ENCODE measurements around the gene ANKRD34A.
"Not testable (repeated sequence)": the region's sequence is repeated elsewhere in the genome, so short reads cannot be mapped to it uniquely, and the experiment has no call there.

The ANKRD34A gene

DNA sequence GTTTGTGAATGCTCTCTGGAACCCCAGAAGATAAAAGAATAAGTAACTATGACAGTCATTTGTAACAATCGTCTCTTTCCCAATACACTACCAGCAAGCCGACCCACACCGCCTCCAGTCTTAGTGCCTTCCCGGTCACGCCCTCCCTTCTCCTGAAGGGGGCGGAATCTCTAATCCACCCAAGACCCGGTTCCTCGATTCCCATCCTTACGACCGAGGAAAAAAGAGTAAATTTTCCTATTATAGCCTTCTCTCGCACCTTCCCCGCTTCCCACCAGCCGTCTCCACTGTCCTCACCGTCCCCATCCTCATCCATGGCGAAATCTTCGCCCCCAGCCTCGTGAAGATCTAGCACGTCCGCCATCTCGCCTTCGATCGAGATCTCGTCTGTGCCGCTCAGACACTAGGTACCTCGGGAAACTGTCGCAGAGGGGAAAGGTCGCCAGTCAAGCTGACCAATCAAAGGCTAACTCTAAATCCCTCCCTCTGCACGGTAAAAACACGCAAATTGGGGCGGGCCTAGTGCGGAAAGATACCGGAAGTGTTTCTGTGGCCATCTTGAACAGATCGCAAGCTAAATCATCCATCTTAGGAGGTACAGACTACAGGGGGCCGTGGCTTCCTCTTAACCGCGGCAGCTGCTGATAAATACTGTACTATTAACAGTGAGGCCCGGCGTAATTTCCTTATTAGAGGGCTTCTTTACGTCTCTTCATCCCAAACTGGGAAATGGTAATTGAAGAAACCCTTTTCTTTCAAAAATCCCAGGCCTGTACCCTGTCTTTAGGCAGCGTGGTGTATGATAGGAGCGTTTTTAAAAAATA is 37.1 kb downstream of the ANKRD34A start, which contains the start of gene RBM8A:
Gene RBM8A (minus strand): TSS at position 422 of the 824 bp plus-strand sequence. CDS start 58 bp downstream, at position 364.
- peak within 1 kb of the TSS; percentile 79 for H2AFZ ChIP-seq (ENCODE audit: low read depth, low read length)

GRCh38 chr1:145926686-145927062 is 37.7 kb downstream of the ANKRD34A start:
- H4K20me1 ChIP-seq (ENCODE audit: insufficient read depth, low read length): peaks cover 3% of the 10 kb centered on the region; the same call in 1 of the 2 replicates
- peak overlapping the region; percentile 91 for H3K4me2 ChIP-seq (ENCODE audit: insufficient read depth, low read length)
- no peak for DNase-seq
- peaks cover 25% of the 10 kb centered on the region for H3K79me2 ChIP-seq (ENCODE audit: insufficient read depth, low read length)
- H3K4me3 ChIP-seq (ENCODE audit: low read depth in 1 of 2, low read length in 2 of 2): peak overlapping the region; percentile 70 to 93
- peaks cover 24% of the 10 kb centered on the region for H3K36me3 ChIP-seq (ENCODE audit: insufficient read depth, low read length)
- peaks cover 25% of the 10 kb centered on the region for H3K4me1 ChIP-seq (ENCODE audit: insufficient read depth, low read length)
- H3K27me3 ChIP-seq (ENCODE audit: insufficient read depth, low read length, poor library complexity): no peaks in the 10 kb centered on the region
- H3K27ac ChIP-seq (ENCODE audit: low read length): peak overlapping the region; percentile 90
- H3K9me3 ChIP-seq (ENCODE audit: insufficient read depth, low read length, severe bottlenecking): no peaks in the 10 kb centered on the region
- peak; percentile 4 for ATAC-seq (ENCODE audit: insufficient read depth, low read depth)
- peak overlapping the region; percentile 97 for H3K9ac ChIP-seq (ENCODE audit: low read depth, low read length)
- TF ChIP-seq, protein P1, sequence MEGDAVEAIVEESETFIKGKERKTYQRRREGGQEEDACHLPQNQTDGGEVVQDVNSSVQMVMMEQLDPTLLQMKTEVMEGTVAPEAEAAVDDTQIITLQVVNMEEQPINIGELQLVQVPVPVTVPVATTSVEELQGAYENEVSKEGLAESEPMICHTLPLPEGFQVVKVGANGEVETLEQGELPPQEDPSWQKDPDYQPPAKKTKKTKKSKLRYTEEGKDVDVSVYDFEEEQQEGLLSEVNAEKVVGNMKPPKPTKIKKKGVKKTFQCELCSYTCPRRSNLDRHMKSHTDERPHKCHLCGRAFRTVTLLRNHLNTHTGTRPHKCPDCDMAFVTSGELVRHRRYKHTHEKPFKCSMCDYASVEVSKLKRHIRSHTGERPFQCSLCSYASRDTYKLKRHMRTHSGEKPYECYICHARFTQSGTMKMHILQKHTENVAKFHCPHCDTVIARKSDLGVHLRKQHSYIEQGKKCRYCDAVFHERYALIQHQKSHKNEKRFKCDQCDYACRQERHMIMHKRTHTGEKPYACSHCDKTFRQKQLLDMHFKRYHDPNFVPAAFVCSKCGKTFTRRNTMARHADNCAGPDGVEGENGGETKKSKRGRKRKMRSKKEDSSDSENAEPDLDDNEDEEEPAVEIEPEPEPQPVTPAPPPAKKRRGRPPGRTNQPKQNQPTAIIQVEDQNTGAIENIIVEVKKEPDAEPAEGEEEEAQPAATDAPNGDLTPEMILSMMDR (IDR thresholded peaks at IDR 0.05; ENCODE audit: borderline replicate concordance, extremely low read depth, low read length, poor library complexity, severe bottlenecking): no peak
- no peak for TF ChIP-seq EZH2 (IDR thresholded peaks at IDR 0.05; ENCODE audit: borderline replicate concordance, low read depth, low read length, severe bottlenecking)
- peak overlapping the region; percentile 79 for H2AFZ ChIP-seq (ENCODE audit: low read depth, low read length)

More for the DNA sequence above, 37.1 kb downstream of the ANKRD34A start, which contains the start of gene RBM8A:
- H3K9ac ChIP-seq (ENCODE audit: low read depth, low read length): peak within 1 kb of the TSS; percentile 97
- DNase-seq: peak; percentile 98
- H3K4me1 ChIP-seq (ENCODE audit: insufficient read depth, low read length): peaks cover 25% of the 10 kb centered on the region
- peaks cover 3% of the 10 kb centered on the region; the same call in 1 of the 2 replicates for H4K20me1 ChIP-seq (ENCODE audit: insufficient read depth, low read length)
- no peak for TF ChIP-seq EZH2 (IDR thresholded peaks at IDR 0.05; ENCODE audit: borderline replicate concordance, low read depth, low read length, severe bottlenecking)
- TF ChIP-seq, protein P1 (IDR thresholded peaks at IDR 0.05; ENCODE audit: borderline replicate concordance, extremely low read depth, low read length, poor library complexity, severe bottlenecking): peak; percentile 74
- H3K36me3 ChIP-seq (ENCODE audit: insufficient read depth, low read length): peaks cover 26% of the 10 kb centered on the region
- H3K79me2 ChIP-seq (ENCODE audit: insufficient read depth, low read length): peaks cover 25% of the 10 kb centered on the region
- H3K4me3 ChIP-seq (ENCODE audit: low read depth in 1 of 2, low read length in 2 of 2): peak within 1 kb of the TSS; percentile 70 to 93
- H3K4me2 ChIP-seq (ENCODE audit: insufficient read depth, low read length): peak within 1 kb of the TSS; percentile 91
- ATAC-seq (ENCODE audit: insufficient read depth, low read depth): peak; percentile 95
- no peaks in the 10 kb centered on the region for H3K27me3 ChIP-seq (ENCODE audit: insufficient read depth, low read length, poor library complexity)
- no peaks in the 10 kb centered on the region for H3K9me3 ChIP-seq (ENCODE audit: insufficient read depth, low read length, severe bottlenecking)
- H3K27ac ChIP-seq (ENCODE audit: low read length): peak within 1 kb of the TSS; percentile 99

GRCh38 chr1:145922266-145922665 is 42.1 kb downstream of the ANKRD34A start:
- H3K4me1 ChIP-seq (ENCODE audit: insufficient read depth, low read length): peaks cover 33% of the 10 kb centered on the region
- H3K9ac ChIP-seq (ENCODE audit: low read depth, low read length): no peak overlapping the region
- H4K20me1 ChIP-seq (ENCODE audit: insufficient read depth, low read length): peaks cover 3% of the 10 kb centered on the region; the same call in 1 of the 2 replicates
- H3K9me3 ChIP-seq (ENCODE audit: insufficient read depth, low read length, severe bottlenecking): no peaks in the 10 kb centered on the region
- no peaks in the 10 kb centered on the region for H3K27me3 ChIP-seq (ENCODE audit: insufficient read depth, low read length, poor library complexity)
- H2AFZ ChIP-seq (ENCODE audit: low read depth, low read length): no peak overlapping the region
- H3K79me2 ChIP-seq (ENCODE audit: insufficient read depth, low read length): peaks cover 28% of the 10 kb centered on the region
- H3K4me2 ChIP-seq (ENCODE audit: insufficient read depth, low read length): no peak overlapping the region
- H3K4me3 ChIP-seq (ENCODE audit: low read depth in 1 of 2, low read length in 2 of 2): no peak overlapping the region
- TF ChIP-seq, protein P1 (IDR thresholded peaks at IDR 0.05; ENCODE audit: borderline replicate concordance, extremely low read depth, low read length, poor library complexity, severe bottlenecking): no peak
- TF ChIP-seq EZH2 (IDR thresholded peaks at IDR 0.05; ENCODE audit: borderline replicate concordance, low read depth, low read length, severe bottlenecking): no peak
- H3K27ac ChIP-seq (ENCODE audit: low read length): no peak overlapping the region
- ATAC-seq (ENCODE audit: insufficient read depth, low read depth) (no peak), DNase-seq (no peak)
- H3K36me3 ChIP-seq (ENCODE audit: insufficient read depth, low read length): peaks cover 23% of the 10 kb centered on the region

DNA sequence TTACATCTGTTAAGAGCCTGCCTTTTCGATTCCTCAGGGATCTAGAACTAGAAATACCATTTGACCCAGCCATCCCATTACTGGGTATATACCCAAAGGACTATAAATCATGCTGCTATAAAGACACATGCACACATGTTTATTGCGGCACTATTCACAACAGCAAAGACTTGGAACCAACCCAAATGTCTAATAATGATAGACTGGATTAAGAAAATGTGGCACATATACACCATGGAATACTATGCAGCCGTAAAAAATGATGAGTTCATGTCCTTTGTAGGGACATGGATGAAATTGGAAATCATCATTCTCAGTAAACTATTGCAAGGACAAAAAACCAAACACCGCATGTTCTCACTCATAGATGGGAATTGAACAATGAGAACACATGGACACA is 44.1 kb downstream of the ANKRD34A start:
- not testable (repeated sequence) for H3K4me3 ChIP-seq (ENCODE audit: low read depth in 1 of 2, low read length in 2 of 2); H3K9me3 ChIP-seq (ENCODE audit: insufficient read depth, low read length, severe bottlenecking); H3K9ac ChIP-seq (ENCODE audit: low read depth, low read length); H3K27ac ChIP-seq (ENCODE audit: low read length); ATAC-seq (ENCODE audit: insufficient read depth, low read depth); H4K20me1 ChIP-seq (ENCODE audit: insufficient read depth, low read length); H3K27me3 ChIP-seq (ENCODE audit: insufficient read depth, low read length, poor library complexity); DNase-seq; H2AFZ ChIP-seq (ENCODE audit: low read depth, low read length)
- peak overlapping the region; percentile 87; the same call in 1 of the 2 replicates for H3K4me2 ChIP-seq (ENCODE audit: insufficient read depth, low read length)
- peaks cover 17% of the 10 kb centered on the region; the same call in 1 of the 2 replicates for H3K36me3 ChIP-seq (ENCODE audit: insufficient read depth, low read length)
- H3K4me1 ChIP-seq (ENCODE audit: insufficient read depth, low read length): peaks cover 34% of the 10 kb centered on the region
- peaks cover 12% of the 10 kb centered on the region for H3K79me2 ChIP-seq (ENCODE audit: insufficient read depth, low read length)
